Measurements from ENCODE around the gene SZT2.

Gene SZT2

DNA sequence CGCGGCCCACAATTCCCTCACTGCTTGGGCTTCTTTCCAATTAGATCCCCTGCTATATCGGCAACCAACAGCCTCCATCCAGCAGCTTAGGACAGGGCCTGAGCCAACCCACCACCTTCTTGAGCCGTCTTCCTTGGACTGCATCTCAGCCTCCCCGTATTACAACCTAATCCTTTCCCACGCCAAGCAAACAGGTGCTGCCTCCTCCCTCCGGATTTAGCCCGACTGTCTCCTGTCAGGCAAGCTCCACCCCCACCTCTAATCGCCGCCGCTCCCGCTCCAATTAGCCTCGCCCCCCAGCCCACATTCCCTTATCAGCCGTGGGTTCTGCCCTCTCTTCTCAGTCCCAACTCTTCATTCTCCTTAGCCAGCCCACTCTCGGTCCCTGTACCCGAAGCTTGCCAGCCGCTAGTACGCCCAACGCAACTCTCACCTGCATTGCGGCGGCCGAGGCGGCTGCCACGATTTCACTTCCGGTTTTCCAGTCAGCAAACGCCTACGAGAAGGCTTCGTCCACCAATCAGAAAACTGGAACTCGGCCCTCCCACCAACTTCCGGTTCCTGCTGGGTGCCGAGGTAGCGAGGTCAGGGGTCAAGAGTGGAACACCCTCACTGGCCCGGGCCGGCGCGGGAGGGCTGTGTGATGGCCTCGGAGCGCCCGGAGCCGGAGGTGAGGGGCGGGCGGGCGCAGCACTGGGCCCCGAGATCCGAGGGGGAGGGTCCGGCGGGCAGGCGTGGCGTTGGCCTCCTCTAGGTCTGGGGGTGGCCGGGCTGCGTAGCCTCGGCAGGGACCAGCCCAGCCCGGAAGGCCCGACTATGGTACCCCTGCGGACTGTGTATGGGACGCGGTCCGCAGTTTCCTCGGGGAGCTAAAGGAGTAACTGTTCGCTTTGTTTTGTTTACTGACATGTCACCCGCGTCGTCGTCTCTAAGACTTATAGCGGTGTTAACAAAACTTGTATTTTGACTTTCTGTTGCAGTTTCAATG, at the start of gene SZT2, which contains the start of gene MED8:
TSS of gene SZT2 (plus strand) at position 574 of the 988 bp plus-strand sequence. CDS start at position 644, 70 bp downstream.
TSS of gene MED8 (minus strand) at position 475 of the 988 bp plus-strand sequence. CDS start at position 439, 36 bp downstream.
- peak; percentile 82 for DNase-seq

DNA sequence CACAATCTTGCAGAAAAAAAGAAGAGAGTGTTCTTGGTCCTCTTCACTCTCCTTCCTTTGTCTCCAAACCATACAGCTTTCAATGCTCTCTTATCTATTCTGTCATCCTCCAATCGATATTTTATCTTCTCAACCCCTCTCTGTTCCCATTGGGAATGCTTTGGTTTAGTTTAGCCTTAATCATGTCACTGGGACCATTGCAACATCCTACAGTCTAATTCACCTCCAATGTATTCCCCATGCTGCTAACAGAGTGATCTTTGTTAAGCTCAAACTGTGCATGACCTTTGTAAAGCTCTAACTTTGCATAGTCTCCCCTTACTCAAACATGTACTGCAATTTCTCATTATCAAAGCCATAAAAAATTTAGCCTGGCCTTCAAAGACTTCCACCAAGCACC, 49.1 kb upstream of the SZT2 start:
- no peak for DNase-seq

DNA sequence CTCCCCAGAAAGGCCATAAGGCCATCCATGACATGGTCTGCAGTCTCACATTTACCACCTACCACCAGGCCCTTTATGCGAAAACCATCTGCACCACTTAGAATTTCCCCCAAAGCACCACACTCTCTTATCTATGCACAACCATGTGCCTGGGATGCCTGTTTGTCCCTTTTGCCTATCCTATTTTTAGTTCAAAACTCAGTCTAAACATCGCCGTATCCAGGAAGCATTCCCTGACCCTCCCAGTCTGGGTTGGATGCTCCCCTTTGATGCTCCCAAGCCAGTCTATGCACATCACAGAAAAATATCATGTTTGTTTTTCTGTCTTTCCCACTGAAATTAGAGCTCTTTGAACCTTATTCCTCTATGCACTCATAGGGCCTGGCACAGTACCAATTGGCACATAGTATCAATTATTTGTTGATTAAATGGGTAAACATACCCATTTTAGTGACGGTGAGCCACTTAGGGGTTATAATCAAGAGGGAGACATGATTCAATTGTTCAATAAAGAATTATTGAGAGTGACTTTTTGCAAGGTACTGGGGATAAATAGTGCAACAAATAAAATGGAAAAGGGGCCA, 45.3 kb upstream of the SZT2 start:
- DNase-seq = no peak

DNA sequence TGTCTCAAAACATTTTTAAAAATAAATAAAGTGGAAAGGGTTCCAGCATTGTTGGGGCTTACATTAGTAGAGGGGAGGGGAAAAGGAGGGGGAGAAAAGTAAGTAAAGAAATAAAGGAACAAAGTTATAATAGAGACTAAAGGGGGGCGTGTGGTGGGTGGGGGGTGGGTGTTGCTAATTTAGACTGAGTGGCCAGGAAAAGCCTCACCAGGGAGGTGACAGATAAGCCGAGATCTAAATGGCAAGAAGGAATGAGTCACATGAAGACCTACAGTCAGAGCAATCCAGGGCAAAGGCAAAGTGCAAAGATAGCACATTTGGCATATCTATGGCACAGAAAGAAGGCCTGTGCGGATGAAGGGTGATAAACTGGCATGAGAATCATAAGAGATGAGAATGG, 44.6 kb upstream of the SZT2 start:
- DNase-seq = no peak

DNA sequence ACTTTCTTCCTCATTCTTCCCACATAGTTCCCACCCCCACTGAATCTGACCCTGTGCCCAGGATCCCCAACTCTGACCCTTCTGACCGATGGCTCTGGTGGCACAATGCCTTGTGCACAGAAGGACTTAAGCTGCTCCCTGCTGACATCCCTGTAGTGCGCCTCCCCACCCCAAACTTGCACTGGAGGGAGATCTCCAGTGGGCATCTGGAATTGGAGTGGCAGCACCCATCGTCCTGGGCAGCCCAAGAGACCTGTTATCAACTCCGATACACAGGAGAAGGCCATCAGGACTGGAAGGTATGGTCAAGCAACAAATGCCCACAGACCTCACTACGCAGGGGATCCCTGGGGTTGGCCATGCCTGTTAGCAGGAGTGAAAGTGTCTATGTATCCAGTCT, 43.1 kb upstream of the SZT2 start:
- DNase-seq = no peak

DNA sequence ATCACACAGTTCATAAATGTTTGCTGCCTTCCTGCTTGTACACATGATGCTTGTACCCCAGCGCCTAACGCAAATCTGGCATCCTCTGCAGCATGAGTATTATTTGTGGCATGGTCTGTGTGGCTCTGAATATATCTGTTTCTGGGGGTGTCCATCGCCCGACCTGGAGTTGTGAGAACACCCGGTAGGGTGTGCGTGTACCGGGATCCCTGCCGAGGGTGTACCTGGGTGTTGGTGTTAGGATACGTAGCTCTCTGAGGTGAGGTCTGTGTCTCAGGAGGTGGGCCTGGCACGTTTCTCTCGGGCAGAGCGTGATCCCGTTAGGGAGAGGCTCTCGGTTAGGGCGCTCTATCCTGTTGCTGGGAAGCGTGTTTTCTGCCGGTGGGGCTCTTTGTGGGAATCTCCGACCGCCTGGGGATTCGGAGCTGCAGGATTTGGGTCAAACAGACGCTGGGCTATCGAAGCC, 41.3 kb upstream of the SZT2 start:
- DNase-seq = no peak

DNA sequence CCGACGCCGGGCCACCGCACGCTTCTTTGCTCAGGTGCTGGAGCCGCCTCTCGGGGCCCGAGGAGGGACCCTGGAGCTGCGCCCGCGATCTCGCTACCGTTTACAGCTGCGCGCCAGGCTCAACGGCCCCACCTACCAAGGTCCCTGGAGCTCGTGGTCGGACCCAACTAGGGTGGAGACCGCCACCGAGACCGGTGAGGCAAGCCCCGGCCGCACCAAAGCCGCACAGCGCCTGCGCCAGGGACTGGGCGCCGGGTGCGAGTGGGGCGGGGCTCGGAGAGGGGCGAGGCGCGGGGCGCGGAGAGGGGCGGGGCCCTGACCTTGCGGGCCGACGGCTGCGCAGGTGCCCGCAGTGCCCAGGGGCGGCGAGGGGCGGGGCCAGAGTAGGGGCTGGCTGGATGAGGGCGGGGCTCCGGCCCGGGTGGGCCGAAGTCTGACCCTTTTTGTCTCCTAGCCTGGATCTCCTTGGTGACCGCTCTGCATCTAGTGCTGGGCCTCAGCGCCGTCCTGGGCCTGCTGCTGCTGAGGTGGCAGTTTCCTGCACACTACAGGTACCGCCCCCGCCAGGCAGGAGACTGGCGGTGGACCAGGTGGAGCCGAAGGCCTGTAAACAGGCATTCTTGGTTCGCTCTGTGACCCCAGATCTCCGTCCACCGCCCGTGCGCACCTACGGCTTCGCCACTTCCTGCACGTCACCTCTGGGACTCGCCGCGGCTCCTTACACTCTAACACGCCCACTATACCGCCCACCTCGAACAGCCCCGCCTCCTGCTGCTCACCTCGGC, 40.7 kb upstream of the SZT2 start:
- no peak for DNase-seq

DNA sequence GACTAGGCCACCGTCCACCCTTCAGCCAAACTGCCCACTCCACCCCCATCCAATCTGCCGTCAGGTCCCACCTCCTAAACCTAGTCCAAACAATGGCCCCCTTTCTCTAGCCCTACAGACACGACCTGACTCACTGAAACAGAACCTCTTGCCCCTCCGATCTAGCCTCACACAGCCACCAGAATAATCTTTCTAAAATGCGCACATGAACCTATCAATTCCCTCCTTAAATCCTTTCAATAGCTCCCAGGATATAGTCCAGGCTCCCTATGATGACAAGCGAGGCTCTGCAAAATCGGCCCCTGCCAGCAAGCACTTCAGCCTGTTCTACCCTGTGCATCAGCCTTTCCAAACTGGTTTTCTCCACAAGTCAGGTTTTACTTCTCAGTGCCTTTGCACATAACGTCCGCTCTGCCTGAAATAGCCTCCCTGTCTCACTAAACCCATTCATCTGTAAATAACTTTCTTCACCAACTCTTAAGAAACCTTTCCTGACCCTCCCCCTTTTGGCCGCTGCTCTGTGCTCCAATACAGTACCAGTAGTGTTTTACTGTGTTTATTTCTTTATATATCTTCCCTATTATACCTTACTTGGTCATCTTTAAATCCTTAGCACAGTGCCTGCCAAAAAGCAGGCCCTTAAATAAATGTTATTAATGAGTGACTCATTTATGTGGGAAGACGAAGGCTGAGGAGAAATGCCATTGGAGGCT, 39.9 kb upstream of the SZT2 start:
- DNase-seq = no peak

DNA sequence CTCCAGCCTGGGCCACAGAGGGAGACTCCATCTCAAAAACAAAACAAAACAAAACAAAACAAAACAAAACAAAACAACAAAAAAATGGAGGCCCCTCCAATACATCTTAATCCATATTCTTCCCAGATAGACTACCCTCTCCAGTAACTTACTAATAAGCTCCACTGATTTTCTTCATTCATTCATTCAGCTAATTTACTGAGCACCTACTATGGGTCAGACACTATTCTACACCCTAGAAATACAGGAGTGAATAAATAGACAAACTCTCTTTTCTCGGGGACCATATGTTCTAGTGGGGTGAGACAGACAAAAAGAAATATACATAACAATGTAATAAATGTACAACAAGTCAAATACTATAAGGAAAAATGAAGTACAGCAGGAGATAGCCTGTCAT, 38.7 kb upstream of the SZT2 start:
- no peak for DNase-seq

DNA sequence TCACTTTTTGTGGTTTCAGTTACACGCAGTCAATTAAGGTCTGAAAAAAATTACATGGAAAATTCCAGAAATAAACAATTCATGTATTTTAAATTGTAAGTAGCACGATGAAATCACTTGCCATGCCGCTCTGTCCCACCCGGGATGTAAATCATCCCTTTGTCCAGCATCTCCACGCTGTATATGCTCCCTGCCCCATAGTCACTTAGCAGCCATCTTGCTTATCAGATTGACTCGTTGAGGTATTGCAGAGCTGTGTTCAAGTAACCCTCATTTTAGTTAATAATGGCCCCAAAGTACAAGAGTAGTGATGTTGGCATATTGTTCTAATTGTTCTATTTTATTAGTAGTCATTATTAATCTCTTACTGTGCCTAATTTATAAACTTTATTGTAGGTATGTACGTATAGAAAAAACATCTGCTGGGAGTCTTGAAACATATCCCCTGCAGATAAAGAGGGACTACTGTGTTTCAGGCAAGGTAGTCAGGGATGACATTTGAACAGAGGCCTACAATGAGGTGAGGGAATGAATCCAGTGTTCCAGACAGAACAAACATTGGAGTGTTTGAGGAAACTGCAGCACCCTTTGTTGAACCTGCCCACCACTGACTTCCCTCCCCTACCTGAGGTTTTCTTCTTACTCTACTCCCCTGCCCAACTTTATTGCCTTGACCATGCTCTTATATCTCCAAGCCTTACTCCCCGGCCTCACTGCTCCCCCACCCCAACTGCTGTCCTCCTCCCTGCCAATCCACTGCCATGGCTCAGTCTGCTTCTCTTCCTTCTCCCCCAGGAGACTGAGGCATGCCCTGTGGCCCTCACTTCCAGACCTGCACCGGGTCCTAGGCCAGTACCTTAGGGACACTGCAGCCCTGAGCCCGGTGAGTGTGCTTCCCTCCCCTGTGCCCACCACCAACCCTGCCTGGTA, 38.0 kb upstream of the SZT2 start:
- DNase-seq = no peak

DNA sequence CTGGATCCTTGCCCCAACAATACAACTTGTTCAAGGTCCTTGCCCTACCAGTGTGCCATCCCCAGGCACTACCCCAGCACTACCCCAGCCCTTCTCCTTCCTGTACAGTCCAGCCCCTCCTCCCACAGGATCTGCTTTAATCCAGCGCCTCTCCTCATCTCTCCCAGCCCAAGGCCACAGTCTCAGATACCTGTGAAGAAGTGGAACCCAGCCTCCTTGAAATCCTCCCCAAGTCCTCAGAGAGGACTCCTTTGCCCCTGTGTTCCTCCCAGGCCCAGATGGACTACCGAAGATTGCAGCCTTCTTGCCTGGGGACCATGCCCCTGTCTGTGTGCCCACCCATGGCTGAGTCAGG, 37.4 kb upstream of the SZT2 start:
- DNase-seq = no peak

DNA sequence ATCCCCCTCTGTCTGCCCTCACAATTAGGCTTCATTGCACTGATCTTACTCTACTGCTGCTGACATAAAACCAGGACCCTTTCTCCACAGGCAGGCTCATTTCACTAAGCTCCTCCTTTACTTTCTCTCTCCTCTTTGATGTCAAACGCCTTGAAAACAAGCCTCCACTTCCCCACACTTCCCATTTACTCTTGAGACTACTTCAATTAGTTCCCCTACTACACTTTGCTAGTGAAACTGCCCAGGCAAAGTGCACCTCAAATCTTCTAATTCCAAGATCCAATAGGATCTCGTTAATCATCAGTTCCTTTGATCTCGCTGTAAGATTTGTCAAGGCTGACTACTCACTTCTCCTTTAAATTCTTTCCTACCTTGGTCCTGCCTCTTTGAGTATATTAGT, 36.8 kb upstream of the SZT2 start:
- no peak for DNase-seq

DNA sequence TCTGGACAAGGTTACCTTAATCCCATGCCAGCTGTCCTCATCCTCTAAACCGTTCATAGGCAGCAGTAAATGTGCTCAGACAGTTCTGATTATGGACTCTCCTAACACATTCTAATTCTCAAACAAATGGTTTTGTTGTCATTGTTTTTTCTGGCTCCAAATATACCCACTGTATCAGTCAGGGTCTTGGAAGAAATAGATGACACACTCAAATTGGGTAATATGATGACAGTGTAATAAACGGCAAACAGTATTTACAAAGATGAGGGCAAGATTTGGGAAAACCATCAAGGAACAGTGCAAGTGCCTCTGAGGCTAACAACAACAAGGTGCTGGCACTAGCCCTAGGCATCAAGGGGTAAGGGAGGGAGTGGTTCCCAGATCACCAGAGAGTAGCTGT, 35.2 kb upstream of the SZT2 start:
- DNase-seq = no peak

DNA sequence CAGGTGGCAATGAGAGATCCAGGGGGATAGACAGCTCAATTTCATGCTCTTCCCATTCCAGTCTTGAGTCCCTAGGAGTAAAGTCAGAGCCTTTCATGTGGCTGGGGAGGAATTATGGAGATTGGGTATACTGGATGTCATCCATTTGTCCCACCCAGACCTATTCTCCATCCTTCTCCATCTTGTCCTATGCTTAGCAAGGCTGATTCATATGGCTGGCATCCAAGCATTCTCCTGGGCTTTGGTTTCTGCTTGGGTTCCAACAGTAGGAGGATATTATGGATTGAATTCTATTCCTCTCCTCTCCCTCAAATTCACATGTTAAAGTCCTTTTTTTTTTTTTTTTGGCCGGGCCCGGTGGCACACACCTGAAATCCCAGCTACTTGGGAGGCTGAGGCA, 34.8 kb upstream of the SZT2 start:
- DNase-seq = no peak

DNA sequence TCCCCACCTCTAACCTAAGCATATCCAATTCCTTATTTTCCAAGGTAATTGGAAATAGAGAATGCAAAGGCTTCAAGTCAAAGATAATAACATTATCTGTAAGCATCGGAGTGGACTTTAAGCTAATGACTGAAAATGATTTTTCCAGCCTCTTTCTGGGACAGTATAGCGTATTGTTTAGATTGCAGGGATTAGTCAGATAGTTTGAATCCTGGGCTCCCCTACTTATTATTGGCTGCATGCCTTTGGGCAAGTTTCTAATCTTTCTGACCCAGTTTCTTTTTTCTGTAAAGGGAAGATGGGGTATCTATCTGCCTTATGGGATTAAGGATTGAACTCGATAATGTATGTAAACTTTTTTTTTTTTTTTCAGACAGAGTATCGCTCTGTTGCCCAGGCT, 32.4 kb upstream of the SZT2 start:
- DNase-seq = no peak

DNA sequence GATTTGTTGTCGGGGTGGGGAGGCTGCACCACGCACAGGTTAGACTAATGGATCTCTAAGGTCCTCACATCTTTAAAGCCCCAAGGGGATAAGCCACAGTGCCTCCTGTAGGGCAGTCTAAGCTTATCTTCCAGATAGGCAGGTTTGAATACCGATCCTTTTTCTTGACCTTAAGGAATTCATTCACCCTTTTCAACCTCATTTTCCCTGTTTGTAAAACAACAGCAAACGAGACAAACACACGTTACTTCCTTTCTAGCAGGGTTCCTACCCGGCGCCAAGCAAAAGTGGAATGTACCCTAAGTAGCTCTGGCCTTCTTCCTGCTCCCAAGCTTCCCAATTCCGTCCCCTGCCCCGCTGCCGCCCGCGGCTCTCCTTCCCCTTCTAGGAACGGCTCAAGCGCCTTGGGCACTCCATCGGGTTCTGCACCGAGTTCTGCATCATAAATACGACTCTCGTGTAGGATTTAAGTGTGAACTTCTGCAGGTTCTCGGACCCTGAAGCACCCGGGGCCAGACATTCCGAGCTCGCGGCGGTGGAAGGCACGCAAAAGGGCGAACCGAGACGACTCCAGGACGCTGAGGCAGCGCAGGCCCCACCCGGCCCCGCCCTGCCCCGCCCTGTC, 31.5 kb upstream of the SZT2 start:
- DNase-seq = peak; percentile 32

DNA sequence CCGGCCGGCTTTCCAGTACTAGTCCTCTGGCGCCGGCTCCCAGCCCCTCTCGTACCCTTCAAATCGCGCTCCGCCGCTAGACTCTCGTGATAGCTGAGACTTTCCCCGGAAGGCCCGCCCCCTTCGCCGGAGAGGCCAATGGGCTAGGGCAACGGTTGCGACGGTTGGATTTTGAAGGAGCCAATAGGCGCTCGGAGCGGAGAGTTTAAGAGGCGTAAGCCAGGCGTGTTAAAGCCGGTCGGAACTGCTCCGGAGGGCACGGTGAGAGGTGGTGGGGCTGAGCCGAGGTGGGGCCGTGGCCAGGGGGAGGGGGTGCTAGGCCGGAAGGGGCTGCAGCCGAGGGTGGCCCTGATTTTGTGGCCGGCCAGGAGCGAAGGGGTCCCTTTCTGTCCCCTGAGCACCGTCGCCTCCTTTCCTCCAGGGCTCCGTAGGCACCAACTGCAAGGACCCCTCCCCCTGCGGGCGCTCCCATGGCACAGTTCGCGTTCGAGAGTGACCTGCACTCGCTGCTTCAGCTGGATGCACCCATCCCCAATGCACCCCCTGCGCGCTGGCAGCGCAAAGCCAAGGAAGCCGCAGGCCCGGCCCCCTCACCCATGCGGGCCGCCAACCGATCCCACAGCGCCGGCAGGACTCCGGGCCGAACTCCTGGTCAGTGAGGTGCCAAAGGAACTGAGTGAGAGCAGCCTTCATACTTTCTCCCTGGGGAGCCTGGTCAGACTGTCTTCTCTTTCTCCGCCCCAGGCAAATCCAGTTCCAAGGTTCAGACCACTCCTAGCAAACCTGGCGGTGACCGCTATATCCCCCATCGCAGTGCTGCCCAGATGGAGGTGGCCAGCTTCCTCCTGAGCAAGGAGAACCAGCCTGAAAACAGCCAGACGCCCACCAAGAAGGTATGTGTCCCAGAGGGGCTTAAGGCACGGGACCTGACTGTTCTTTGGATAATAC, 30.7 kb upstream of the SZT2 start, which contains the start of gene CDC20:
TSS of gene CDC20 (plus strand) at position 236 of the 948 bp plus-strand sequence. CDS start at position 471, 235 bp downstream.
- DNase-seq = peak; percentile 99

DNA sequence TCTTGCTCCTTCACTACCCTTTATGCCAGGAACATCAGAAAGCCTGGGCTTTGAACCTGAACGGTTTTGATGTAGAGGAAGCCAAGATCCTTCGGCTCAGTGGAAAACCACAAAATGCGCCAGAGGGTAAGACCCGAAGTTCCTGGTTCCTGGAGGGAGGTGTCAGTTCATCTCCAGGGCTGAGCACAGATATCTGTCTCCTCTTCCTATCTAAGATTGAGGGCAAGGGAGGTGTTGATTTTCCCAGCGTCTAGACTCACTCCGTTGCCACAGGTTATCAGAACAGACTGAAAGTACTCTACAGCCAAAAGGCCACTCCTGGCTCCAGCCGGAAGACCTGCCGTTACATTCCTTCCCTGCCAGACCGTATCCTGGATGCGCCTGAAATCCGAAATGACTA, 30.0 kb upstream of the SZT2 start:
- DNase-seq = no peak

DNA sequence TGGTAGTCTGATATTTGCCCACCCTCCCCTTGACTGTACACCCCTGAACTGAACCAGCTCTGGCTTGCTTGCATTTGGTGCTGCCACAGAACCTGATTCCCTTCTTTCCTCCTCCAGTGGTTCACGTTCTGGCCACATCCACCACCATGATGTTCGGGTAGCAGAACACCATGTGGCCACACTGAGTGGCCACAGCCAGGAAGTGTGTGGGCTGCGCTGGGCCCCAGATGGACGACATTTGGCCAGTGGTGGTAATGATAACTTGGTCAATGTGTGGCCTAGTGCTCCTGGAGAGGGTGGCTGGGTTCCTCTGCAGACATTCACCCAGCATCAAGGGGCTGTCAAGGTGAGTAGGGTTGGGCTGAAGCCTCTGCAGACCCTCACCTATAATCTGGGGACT, 29.1 kb upstream of the SZT2 start:
- no peak for DNase-seq

Measured in NCI-H1694 (cell line).